HG03135 (cell line): ENCODE measurements around the gene CPB1.
"Not testable (repeated sequence)": the region's sequence is repeated elsewhere in the genome, so short reads cannot be mapped to it uniquely, and the experiment has no call there.

Source experiments
- ATAC-seq: cut with Tn5 transposase; IDR thresholded peaks from one replicate; pipeline ENCODE4 v1.9.1; 2021; ENCODE audit warnings: mild to moderate bottlenecking, moderate library complexity; ENCODE audit not compliant: unreplicated experiment

Gene CPB1

DNA sequence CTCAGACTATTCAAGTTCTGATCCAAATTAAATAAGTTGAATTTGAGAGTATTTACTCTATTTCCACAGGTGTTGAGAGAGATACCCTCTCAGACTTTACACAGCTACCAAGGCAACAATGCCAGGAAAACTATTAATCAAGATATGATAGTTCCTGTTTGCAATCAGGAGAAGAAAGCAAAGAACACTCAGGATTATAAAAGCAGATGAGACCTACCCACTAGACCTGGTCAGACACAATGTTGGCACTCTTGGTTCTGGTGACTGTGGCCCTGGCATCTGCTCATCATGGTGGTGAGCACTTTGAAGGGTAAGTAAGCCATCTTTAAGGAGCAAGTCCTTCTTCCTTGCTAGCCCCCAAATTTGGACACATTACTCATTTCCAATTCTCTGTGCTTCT, at the start of gene CPB1:
Gene CPB1 (plus strand): TSS at position 227 of the 400 bp plus-strand sequence. CDS start 13 bp downstream, at position 240.
- no peak for ATAC-seq

DNA sequence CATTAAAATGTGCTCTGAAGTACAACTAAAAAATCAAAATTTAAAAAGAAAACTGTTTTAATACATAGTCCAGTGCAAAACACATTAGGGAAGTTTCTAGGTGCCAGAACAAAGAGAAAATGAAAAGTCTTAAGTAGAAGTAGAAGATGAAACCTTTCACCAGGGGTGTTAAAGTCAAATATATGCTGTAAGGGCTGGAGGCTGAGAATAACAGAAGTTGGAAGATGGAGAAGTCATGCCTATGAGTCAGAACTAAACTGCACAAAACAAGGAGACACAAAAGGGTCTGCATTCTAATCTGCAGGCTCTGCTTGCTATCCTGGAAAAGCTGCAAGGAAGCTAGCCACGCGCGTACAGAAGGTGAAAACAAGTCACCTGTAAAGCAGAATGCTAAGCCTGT, 48.7 kb upstream of the CPB1 start:
- ATAC-seq, result no peak

DNA sequence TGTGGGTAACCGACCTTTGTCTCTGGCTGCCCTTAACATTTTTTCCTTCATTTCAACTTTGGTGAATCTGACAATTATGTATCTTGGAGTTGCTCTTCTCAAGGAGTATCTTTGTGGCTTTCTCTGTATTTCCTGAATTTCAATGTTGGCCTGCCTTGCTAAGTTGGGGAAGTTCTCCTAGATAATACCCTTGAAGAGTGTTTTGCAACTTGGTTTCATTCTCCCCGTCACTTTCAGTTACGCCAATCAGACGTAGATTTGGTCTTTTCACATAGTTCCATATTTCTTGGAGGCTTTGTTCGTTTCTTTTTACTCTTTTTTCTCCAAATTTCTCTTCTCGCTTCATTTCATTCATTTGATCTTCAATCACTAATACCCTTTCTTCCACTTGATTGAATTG, 42.6 kb upstream of the CPB1 start:
- ATAC-seq, result not testable (repeated sequence)

DNA sequence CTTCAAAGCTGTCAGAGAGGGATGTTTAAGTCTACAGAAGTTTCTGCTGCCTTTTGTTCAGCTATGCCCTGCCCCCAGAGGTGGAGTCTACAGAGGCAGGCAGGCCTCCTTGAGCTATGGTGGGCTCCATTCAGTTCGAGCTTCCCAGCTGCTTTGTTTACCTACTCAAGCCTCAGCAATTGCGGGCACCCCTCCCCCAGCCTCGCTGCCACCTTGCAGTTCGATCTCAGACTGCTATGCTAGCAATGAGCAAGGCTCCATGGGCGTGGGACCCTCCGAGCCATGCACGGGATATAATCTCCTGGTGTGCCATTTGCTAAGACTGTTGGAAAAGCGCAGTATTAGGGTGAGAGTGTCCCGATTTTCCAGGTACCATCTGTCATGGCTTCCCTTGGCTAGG, 41.5 kb upstream of the CPB1 start:
- not testable (repeated sequence) for ATAC-seq

DNA sequence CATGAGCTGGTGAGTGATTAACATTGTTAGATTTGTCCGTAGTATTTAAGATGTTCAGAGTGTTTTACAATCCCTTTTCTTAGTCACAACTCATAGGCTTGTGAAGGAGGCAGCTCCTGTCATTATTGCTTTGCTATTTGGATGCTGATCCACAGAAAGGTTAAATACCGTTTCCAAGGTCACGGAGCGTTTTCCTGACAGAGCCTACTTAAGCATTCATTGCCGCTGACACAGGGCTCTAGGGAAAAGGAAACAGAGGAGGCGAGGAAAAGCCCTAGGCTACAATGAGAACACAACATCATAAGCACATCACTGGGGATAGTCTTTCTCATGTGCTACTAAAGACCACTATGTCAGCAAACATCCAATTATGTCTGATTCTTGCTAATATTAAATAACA, 38.5 kb upstream of the CPB1 start:
- no peak for ATAC-seq

DNA sequence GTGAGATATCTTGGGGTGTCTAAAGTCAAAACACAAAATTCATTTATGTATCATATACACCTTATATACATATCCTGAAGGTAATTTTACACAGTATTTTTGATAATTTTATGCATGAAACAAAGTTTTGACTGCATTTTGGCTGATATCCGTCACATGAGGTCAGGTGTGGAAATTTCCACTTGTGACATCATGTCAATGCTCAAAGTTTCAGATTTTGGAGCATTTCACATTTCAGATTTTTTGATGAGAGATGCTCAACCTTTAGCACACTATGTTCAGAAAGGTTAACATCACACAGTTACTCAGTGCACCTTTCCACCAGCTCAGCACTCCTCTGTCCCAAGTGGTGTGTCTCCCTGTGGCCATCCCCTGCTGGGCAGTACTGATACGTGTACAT, 37.7 kb upstream of the CPB1 start:
- ATAC-seq, result no peak

DNA sequence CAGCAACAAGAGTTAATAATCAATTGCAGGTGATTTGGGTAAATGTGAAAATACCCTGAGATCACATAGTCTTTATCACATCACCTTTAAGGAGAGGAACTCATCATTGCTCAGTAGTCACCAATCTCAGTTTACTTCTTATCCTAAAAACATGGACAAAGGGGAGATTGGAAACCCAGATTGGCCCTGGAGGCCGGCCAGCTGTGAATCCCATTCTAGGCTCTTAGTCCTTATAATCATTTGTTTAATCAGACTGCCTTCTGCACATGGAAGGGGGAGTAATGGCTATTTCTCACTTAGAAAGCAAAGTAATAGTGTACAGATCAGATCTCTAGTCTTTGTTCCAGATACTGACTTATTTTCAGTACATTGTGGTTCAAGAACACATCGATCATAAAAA, 37.2 kb upstream of the CPB1 start:
- ATAC-seq, result no peak

DNA sequence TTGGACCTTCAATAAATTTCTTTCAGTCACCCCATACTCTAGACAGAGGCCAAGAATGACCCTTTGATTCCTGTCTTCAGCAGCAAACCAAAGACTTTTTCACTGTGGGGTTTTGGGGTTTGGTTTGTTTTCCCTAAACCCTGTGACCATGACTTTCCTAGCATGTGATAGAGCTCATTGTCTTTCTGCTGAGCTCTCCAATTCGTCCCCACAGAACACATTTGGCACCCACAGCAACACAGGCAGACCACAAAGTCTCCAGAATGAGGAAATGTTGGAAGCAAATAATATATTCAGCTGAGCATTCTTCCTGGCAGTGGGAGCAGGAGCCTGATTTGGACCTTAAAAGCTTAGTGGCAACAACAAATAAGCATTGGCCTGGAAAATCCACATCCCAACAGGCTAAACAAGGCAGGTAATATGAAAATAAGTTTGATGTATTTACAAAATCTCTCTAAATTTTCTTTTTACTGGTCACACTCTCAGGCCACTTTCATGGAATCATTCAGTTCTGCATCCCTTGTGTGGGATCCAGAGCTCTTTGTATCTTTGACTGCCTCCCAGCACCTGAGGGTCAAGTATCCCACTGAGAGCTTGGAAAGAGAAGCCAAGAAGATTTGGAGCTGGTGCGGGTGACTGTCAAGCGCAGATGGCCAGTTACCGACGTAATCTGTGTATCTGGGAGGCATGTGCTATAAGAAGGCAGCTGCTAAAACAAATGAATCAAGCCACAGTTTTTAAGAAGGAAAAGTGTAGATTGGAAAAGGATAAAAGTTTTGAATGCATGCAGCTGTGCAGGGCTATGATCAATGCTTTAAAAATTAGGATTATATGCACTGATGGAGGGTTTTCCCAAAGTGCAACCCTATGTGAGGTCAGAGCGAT, 36.5 kb upstream of the CPB1 start:
- ATAC-seq, result no peak

DNA sequence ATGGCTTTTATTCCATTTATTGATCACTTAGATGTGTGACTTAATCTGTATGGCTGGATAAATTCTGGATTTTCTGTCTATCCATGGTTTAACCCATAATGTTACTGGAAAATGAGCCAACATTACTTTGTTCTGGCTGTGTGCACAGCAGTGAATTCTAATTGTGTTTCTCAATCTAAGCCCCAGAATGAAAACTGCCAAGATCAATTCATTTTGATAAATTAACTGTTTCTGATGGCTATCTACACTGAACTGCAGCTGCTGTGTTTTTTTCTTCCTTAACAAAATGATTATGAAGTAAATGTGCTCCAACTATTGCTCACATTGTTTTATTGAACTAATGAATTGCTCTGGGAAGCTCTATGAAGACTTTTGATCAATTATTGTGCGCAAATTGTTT, 35.7 kb upstream of the CPB1 start:
- no peak for ATAC-seq

DNA sequence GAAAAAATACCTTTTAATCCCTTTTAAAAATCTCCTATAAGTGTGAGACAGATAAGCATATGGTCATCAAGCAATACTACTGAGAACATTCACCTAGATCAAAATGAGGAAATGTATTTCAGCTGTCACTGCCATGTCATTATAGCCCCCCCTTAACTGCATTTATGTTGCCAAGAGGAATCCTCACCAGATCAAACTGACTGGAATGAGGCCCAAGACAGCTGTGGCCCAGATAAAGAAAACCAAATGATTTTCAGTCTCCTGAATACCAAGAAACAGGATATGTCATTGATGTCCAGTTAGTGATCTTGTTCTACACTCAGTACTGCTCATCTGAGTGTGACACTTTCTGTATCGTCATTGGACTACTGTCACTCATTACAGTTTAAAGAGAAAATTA, 35.1 kb upstream of the CPB1 start:
- no peak for ATAC-seq

DNA sequence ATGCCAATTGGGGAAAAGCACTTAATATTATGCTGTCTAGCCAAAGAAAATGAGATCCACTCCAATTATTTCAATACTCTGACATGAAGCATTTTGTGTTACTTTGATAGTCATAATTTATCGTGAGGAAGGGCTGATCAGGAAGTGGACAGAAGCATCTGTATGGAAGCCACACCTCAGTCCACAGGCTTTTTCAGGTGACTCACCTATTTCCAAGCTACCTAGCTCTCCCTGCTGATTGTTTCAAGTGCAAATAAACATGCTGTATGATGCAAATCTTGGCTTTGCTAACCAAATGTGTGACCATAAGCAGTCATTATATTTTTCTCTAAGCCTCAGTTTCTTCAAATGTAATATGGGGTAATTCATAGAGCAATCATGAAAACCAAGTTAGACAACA, 30.8 kb upstream of the CPB1 start:
- no peak for ATAC-seq

DNA sequence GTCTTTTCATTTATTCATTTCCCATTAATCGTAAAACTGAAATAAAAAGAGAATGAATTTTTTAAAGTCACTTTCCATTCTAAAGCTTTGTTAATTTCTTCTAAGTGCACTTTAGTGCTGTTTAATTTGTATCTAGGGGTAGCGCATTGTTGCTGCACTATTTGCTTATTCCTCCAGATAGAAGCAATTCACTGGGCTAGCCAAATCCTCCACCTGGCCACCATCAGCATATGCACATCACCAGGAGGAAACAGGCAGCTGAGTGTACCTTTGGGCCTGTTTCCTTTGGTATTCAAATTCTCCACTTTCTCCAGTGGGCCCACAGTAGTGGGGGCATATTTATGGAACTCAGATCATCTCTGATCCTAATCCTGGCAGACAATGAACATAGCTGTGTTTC, 29.8 kb upstream of the CPB1 start:
- no peak for ATAC-seq

DNA sequence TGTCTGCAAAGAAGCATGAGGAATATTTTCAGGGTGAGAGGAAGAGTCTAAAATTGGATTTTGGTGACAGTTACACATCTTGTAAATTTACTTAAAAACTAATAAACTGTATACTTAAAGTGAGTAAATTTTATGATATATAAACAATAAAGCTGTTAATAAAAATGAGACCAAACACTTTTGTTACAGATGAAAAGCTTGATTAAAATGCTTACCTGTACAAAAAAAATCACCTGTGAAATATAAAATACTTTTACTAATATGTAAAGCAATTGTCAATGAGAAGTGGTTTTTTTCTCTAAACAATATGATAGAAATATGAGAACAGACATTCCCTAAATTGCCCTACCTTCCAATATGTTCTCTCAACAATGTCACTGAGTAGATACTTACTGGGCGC, 27.2 kb upstream of the CPB1 start:
- ATAC-seq, result no peak

DNA sequence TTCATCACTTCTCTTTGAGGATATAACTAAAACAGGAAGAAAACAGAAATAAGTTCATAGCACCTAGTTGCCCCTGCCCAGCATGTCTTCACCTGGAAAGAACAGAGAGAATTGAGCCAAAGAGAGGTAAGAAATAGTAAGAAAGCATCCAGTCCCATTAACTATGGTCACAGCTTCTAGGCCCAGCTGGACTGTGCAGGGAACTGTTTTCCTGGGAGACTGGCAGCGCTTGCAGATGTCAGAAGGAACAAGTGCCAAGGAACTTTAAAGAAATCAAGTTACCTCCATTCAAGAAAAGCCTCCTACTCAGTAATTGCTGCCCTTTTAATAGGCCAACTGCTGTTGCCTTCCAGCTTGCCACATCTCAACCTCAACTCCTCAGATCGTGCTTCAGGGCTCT, 17.8 kb upstream of the CPB1 start:
- ATAC-seq, result no peak

DNA sequence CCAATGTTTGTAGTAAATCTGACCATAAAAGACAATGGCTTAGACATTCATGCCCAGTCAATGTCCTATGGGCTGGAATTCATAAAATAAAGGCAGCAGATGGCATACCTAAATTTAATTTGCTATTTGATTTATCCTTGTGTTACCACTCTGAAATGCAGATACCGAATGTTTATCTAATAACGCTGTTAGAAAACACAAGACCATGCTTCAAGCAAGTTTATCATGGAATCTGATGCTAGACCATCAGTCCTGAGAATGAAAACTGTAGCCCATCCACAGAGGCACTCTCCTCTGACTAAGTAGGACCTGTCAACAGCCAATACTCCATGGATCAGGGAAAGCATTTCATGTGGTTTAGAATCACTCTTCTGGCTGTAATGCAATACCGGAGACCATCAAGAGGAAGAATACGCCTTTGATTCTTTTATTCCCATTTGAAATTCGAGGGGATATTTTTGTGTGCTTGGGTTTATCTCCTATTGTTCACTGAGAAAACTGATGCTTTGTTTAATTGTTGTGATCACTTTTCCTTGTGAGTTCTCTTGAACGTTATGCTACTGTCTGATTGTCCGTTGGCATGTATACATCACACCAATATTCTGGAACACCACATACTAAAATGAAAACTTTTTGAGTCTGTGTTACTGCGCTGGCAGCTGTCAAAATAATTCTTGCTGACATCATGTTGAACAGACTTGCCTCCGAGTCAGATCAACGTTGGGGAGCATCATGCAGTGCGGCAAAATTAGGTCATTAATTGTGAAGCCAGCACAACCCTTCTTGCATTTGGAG, 12.1 kb upstream of the CPB1 start:
- no peak for ATAC-seq

DNA sequence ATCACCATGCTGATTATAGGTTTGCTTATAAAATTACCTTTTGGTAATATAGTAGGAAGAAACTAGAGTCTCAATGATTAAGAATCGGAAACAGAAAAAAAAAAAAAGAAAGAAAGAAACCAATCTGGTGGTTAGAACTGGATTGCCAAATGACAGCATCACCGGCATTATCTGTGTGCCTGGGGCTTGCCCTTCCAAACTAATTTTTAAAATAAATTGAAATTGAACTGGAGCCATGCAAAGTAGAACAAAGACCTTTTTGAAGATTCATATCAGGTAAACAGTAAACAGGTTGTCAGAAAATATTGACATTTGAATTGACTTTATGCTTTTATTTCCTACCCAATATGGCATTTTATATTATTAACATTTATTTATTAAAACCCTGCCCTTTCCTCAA, 11.2 kb upstream of the CPB1 start:
- no peak for ATAC-seq

DNA sequence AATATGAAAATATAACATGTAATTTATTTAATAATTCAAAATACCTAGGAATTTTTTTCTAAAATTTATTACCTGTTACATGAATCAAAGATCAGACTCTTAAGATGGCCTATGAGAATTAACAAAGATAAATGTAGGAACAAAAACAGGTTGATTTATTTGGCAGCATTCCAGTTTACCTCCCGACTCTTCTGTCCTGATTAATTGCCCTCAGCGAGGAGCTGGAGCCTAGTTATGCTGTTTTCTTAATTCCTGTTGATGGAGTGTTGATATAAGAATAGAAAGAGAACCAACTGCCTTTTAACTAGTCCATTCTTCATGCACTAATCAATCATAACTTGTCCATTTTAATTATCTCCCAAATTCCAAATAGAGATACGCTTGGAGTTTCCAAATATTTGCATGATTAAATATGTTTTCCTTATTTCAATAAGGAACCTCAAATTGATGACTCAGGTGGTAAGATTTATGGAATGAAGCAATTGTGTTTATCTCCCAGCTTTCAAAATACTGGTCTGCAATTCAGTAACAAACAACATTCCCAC, 10.6 kb upstream of the CPB1 start:
- no peak for ATAC-seq

DNA sequence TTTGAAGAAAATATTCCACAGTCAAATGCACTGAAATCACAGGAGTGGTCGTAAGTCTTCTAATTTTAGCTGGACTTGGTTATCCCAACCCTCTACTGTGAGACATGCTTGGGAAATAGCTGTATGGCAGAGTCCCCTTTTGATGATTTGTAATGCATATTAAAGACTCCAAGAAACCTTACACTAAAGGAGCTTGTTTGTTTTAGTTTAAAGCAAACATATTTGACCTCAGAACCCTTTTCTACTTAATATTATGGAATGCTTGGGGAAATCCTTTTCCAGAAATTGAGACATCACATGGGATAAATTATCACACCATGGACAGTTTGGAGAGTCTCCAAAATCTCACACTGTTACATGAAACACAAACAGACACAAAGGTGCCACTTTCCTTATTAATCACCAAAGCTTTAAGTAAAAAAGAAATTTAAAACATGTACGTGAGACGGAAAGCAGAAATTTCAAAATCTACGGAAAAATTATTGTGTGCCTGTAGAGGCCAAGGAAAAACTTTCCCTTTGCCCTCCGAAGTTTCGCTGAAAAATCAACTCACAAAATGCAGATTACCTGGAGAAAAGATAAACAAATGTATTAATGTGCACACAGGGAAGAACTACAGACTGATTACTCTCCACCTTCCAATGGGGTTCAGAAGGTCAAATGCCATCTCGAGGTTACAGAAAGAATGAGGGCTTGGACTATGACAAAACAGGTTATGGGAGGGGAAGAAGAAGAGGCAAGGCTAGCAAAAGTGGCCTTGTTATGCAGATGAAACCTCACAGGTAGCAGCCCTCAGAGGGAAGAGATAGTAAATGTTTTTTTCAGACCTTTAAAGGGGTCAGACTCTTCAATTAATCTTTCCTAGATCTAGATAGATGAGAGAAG, 7.0 kb upstream of the CPB1 start:
- ATAC-seq, result no peak

DNA sequence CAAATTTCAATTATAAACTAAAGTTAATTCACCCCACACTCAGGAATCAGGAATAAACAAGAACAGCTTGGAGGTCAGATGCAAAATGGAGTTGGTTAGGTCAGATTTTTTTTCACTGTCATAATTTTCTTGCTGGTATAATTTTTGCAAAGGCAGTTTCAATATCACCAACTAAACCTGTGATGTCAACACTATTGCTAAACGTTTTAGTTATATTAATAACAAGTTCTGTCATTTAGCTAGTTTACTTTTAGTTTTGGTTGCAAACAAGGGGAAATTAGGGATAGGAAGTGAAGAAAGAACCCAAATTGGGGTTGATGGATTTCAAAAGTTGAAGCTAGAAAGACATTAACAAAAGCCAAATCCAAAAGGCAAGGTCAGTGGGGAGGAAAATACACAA, 4.6 kb upstream of the CPB1 start:
- no peak for ATAC-seq

DNA sequence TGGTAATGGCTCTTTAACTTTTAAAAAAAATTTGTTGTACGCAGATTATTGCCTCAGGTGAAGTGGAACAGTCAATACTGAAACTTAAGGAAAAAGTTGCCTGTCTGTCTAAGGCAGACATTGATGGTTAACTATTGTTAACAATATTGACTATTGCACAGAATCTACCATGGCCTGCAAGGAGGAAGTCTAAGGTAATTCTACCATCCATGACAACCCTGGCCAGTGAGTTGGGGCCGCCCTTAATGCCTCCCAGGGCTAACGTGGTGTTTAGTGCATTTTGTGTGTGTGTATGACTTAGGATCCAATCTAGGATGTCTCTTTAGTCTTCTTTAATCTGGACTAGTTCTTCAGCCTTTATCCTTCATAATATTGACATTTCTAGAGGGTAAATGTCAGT, 2.1 kb upstream of the CPB1 start:
- ATAC-seq, result no peak

DNA sequence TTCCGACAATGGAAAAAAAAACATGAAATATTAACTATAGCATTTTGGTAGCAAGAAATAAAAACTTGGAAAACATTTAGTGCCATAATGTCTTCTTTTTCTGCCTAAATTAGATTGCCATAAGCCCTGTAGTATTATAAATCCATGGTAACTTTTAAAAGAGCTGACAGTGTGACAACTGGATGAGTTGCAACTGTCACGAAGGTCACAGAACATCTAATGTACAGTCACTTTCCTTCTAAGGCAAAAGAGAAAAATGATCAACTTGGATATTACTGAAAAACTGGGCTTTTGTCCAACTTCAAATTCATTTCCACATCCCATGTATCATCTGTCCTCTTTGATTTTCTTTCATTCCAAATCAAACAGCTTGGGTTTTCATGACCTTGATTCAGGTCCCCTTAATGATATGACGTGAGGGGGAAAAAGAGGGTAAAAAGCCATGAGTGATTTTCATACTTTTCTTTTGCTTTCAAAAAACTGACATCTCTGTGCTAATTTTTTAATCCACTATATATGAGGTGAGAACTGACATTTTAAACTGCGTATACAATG, 602 bp downstream of the CPB1 start:
- no peak for ATAC-seq
